Stimulated activated effector memory CD8-positive, alpha-beta T cell treated with anti-CD3 and anti-CD28 coated beads, Interleukin-12 subunit alpha, Interleukin-12 subunit beta, amount 100 ng/mL, for 72 hours (primary cell): Measurements from ENCODE around the gene SFT2D2.

Source experiments
- ATAC-seq: fragments of 150-1000 bp; cut with Tn5 transposase; 2 replicates; pipeline ENCODE4 v1.10.0; 2021
- DNase-seq, 2 donors: peaks; one replicate each; pipeline ENCODE4 v3.0.0; 2021 to 2022; ENCODE audit warnings: low spot score in 2 of 2
- H3K27ac Mint-ChIP-seq: one replicate; pipeline ENCODE4 v1.8.0; 2022; ENCODE audit warnings: mild to moderate bottlenecking, mixed read lengths
- H3K36me3 Mint-ChIP-seq: one replicate; pipeline ENCODE4 v1.8.0; 2022; ENCODE audit warnings: mild to moderate bottlenecking, mixed read lengths
- H3K4me1 Mint-ChIP-seq: one replicate; pipeline ENCODE4 v1.8.0; 2022; ENCODE audit warnings: mixed read lengths
- H3K4me3 Mint-ChIP-seq: one replicate; pipeline ENCODE4 v1.8.0; 2022; ENCODE audit warnings: mild to moderate bottlenecking, mixed read lengths
- H3K9me3 Mint-ChIP-seq: one replicate; pipeline ENCODE4 v1.8.0; 2022; ENCODE audit warnings: mixed read lengths

The SFT2D2 gene

DNA sequence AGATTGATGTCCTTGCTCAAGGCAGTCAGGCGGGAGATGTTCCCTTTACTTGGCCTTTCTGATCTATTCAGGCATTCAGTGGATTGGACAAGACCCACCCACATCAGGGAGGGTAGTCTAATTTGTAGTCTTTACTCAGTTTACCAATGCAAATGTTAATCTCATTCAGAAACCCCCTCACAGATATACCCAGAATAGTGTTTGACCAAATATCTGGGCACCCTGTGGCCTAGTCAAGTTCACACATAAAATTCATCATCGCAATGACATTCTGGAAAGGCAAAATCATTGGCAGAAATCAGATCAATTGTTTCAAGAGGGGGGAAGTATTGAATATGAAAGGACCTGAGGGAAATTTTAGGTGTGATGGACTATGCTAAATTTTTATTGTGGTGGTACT is 12.5 kb upstream of the SFT2D2 start:
- no peaks in the 10 kb centered on the region for H3K4me1 Mint-ChIP-seq
- H3K27ac Mint-ChIP-seq: no peak overlapping the region
- DNase-seq (no peak), ATAC-seq (no peak)
- H3K36me3 Mint-ChIP-seq: no peaks in the 10 kb centered on the region
- no peak overlapping the region for H3K4me3 Mint-ChIP-seq
- H3K9me3 Mint-ChIP-seq: peaks cover 10% of the 10 kb centered on the region

DNA sequence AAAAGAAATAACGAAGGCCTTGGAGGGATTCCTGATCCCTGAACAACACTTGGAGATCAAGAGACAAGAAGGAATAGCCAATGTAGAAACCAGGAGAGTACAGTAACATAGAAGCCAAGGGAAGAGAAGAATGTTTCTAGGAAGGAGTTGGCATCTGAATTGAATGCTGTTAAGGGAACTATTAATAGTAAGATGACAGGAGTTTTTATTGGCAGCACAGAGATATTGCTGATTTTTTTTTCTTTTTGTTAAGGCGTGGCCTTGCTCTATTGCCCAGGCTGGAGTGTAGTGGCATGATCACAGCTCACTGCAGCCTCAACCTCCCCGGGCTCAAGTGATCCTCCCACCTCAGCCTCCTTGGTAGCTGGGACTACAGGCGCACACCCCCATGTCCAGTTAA is 9.6 kb upstream of the SFT2D2 start:
- DNase-seq: no peak
- no peak for ATAC-seq
- no peak overlapping the region for H3K4me3 Mint-ChIP-seq
- H3K4me1 Mint-ChIP-seq: no peaks in the 10 kb centered on the region
- H3K27ac Mint-ChIP-seq: no peak overlapping the region
- peaks cover 10% of the 10 kb centered on the region for H3K9me3 Mint-ChIP-seq
- no peaks in the 10 kb centered on the region for H3K36me3 Mint-ChIP-seq

DNA sequence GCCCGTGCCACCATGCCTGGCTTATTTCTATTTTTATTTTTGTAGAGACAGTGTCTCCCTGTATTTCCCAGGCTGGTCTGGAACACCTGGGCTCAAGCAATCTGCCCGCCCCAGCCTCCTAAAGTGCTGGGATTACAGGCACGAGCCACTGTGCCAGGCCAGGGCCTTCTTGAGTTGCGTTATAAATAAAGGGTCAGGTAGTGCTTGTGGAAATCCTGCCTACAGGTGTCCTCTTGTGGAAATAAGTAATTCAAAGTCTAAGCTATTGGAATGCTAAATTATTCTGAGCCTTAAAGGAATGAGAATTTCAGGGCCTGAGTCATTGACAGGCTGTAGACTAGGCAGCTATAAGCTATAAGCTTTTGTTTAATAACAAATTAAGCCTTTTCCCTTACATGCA is 8.1 kb upstream of the SFT2D2 start:
- Mint-ChIP-seq H3K27ac (no peak overlapping the region), H3K4me3 (no peak overlapping the region)

DNA sequence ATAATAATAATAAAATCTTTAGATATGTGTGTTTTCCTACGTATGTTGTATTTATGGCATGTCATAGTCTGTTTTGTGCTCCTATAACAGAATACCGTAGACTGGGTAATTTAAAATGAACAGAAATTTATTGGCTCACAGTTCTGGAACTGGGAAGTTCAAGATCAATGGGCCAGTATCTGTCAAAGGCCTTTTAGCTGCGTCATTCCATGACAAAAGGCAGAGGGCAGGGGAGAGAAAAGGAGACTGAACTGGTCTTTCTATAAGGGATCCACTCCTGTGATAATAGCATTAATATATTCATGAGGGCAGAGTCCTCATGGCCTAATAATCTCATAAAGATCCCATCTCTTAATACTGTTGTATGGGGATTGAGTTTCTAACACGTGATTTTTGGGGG is 7.1 kb upstream of the SFT2D2 start:
- Mint-ChIP-seq H3K27ac (no peak overlapping the region), H3K36me3 (no peaks in the 10 kb centered on the region), H3K4me3 (no peak overlapping the region), H3K4me1 (no peaks in the 10 kb centered on the region), H3K9me3 (no peaks in the 10 kb centered on the region)
- ATAC-seq (no peak), DNase-seq (no peak)

More for the DNA sequence above, 8.1 kb upstream of the SFT2D2 start:
- ATAC-seq (no peak), DNase-seq (no peak)
- H3K9me3 Mint-ChIP-seq: peaks cover 5% of the 10 kb centered on the region
- H3K4me1 Mint-ChIP-seq: no peaks in the 10 kb centered on the region
- H3K36me3 Mint-ChIP-seq: no peaks in the 10 kb centered on the region

DNA sequence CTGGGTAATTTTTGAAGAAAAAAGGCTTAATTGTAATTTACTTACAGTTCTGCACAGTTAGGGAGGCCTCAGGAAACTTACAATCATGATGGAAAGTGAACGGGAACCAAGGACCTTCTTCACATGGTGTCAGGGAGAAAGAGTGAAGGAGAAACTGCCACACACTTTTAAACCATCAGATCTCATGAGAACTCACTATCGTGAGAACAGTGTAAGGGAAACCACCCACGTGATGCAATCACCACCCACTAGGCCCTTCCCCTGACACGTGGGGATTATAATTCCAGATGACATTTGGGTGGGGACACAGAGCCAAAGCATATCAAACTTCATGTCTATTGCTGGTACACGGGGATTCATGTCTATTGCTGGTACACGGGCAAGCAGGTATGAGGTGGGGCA is 5.3 kb upstream of the SFT2D2 start:
- Mint-ChIP-seq H3K36me3 (no peaks in the 10 kb centered on the region), H3K4me1 (peaks cover 9% of the 10 kb centered on the region), H3K9me3 (no peaks in the 10 kb centered on the region), H3K27ac (peak overlapping the region; percentile 32), H3K4me3 (no peak overlapping the region)
- no peak for DNase-seq
- ATAC-seq: no peak

DNA sequence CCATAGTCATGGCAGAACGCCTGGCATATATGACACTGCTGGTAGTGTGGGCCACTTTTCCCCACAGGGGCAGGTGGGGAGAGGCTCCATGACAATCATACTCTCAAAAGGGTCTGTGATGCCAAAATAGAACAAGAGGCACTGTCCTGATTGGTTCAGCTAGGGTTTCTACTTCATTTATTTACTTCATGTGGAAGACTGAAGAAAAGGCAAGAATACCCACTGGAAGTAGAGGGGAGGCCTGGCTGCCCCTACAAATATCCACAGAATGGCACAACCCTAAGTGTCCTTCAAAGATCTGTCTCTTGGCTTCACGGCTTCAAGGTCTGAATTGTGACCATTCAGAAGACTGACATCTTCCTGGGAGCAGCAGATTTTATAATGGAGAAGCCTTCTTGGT is 4.5 kb upstream of the SFT2D2 start:
- H3K4me3 Mint-ChIP-seq: no peak overlapping the region
- peaks cover 9% of the 10 kb centered on the region for H3K4me1 Mint-ChIP-seq
- ATAC-seq: no peak
- no peak for DNase-seq
- H3K36me3 Mint-ChIP-seq: no peaks in the 10 kb centered on the region
- H3K9me3 Mint-ChIP-seq: no peaks in the 10 kb centered on the region
- no peak overlapping the region for H3K27ac Mint-ChIP-seq

DNA sequence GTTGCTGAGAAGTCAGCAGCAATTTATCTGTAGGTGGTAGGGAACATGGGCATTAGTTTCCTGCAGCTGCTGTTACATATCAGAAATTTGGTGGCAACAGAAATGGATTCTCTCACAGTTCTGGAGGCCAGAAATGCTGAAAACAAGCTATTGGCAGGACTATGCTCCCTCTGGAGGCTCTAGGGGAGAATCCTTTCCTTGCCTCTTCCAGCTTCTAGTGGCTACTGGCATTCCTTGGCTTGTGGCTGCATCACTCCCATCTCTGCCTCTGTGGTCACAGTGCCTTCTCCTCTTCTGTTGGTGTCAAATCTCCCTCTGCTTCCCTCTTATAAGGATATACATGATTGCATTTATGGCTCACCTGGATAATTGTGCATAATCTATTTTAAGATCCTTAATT is 2.5 kb upstream of the SFT2D2 start:
- Mint-ChIP-seq H3K36me3 (peaks cover 18% of the 10 kb centered on the region), H3K27ac (no peak overlapping the region), H3K4me1 (peaks cover 24% of the 10 kb centered on the region), H3K4me3 (no peak overlapping the region), H3K9me3 (no peaks in the 10 kb centered on the region)
- ATAC-seq (no peak), DNase-seq (peak in 1 of 2 donors; percentile 34)

DNA sequence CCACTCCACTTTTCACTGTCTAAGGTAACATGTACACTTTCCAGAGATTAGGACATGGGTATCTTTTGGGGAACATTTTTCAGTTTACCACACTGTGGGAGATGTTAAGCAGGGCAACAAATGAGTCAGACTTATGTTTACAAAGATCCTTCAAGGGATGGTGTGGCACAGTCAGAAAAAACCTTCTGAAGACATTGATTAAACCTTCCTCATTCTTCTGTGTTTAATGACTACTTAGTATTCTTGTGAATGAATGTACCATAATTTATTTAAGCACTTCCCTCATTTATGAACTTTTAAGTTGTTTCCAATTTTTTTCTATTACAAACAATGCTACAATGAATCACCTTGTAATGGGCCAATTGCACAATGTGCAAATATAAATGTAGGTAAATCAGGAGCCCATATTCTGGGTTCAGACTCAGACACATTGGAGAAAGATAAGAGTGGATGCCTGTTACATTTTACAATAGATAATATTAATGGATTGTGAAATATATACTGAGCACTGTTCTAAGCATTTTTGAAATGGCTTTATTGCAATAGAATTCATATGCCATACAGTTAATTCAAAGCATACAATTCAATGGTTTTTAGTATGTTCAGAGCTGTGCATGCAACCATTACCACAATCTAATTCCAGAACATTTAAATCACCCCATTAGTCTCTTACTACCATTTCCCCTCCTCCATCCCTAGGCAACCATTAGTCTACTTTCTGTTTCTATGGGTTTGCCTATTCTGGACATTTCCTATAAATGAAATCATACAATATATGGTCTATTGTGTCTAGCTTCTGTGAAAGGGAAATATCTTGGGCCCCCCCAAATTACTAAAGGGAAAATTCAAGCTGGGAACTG is 1.9 kb upstream of the SFT2D2 start:
- DNase-seq (no peak), ATAC-seq (no peak)
- no peak overlapping the region for H3K4me3 Mint-ChIP-seq
- no peak overlapping the region for H3K27ac Mint-ChIP-seq
- no peaks in the 10 kb centered on the region for H3K9me3 Mint-ChIP-seq
- H3K4me1 Mint-ChIP-seq: peaks cover 30% of the 10 kb centered on the region
- peaks cover 20% of the 10 kb centered on the region for H3K36me3 Mint-ChIP-seq

DNA sequence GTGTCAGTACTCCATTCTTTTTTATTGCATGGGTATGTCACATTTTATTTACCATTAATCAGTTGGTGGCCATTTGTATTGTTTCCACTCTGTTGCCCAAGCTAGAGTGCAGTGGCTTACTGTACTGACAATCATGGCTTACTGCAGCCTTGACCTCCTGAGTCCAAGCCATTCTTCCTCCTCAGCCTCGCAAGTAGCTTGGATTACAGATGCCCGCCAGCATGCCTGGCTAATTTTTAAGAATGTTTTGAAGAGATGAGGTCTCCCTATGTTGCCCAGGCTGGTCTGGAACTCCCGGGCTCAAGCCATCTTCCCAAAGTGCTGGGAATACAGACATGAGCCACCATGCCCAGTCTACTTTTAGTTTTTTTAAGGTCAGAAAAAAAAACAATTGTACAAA is 813 bp upstream of the SFT2D2 start:
- Mint-ChIP-seq H3K36me3 (peaks cover 28% of the 10 kb centered on the region), H3K27ac (peak overlapping the region; percentile 89), H3K4me1 (peaks cover 40% of the 10 kb centered on the region), H3K9me3 (no peaks in the 10 kb centered on the region), H3K4me3 (peak overlapping the region; percentile 74)
- DNase-seq (no peak), ATAC-seq (no peak)

DNA sequence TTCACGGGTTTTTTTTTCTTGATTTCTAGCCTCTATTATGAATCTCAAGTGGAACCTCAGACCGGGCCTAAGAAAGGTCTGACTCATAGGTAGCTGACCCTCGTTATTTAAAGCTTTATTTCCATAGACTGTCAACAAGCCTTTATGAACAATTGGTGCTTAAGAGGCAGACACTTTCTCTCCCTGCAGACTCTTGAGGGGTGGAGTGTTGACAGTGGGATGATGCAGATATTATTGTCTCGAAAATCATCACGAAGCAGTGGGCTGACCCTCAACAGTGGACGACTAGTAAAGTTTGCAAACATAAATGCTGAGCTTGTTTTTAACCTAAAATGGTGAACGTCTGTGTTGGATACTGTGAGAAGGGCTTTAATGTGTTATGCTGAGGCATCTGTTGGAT is 1.8 kb downstream of the SFT2D2 start:
- DNase-seq: no peak
- Mint-ChIP-seq H3K4me3 (peak overlapping the region; percentile 74), H3K4me1 (peaks cover 58% of the 10 kb centered on the region), H3K36me3 (peaks cover 49% of the 10 kb centered on the region), H3K27ac (peak overlapping the region; percentile 89), H3K9me3 (no peaks in the 10 kb centered on the region)
- no peak for ATAC-seq

DNA sequence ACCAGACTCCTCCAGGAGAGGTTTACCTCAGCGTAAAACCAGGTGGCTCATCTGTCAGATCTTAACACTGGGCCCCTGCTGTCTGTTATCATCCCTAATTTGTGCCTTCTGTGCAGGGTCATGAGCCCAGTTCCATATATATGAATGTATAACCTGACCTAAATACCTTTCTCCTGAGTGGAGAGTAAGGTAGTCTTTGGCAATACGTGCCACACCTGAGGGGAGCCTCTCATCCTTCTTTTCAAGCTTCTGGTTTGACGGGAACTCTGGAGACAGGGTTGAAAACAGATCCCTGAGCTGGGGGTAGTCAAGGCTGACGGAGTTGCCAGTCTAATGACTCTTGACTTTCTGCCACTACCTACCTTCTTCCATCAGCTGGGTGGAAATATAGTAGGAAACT is 4.1 kb downstream of the SFT2D2 start:
- Mint-ChIP-seq H3K27ac (no peak overlapping the region), H3K9me3 (no peaks in the 10 kb centered on the region), H3K36me3 (peaks cover 72% of the 10 kb centered on the region), H3K4me1 (peaks cover 75% of the 10 kb centered on the region), H3K4me3 (no peak overlapping the region)
- no peak for ATAC-seq
- DNase-seq: no peak

DNA sequence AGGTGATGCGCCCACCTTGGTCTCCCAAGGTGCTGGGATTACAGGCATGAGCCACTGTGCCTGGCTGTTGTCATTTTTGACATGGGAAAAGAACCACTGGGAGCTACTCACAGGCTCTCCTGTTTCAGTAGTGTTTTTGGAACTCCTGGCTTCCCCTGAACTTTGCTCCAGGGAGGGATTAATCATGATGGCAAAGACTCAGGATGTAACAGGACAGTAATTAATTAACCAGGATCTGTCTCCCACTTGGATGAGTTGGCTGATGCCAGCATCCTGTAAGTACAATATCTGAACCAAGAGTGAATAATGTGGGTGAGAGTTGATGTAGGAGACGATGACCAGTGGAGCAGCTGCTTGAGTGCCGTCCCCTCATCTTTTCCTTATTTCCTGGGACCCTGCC is 4.9 kb downstream of the SFT2D2 start:
- H3K4me1 Mint-ChIP-seq: peaks cover 78% of the 10 kb centered on the region
- no peak overlapping the region for H3K27ac Mint-ChIP-seq
- H3K4me3 Mint-ChIP-seq: no peak overlapping the region
- peaks cover 80% of the 10 kb centered on the region for H3K36me3 Mint-ChIP-seq
- no peaks in the 10 kb centered on the region for H3K9me3 Mint-ChIP-seq
- no peak for ATAC-seq
- DNase-seq: no peak

DNA sequence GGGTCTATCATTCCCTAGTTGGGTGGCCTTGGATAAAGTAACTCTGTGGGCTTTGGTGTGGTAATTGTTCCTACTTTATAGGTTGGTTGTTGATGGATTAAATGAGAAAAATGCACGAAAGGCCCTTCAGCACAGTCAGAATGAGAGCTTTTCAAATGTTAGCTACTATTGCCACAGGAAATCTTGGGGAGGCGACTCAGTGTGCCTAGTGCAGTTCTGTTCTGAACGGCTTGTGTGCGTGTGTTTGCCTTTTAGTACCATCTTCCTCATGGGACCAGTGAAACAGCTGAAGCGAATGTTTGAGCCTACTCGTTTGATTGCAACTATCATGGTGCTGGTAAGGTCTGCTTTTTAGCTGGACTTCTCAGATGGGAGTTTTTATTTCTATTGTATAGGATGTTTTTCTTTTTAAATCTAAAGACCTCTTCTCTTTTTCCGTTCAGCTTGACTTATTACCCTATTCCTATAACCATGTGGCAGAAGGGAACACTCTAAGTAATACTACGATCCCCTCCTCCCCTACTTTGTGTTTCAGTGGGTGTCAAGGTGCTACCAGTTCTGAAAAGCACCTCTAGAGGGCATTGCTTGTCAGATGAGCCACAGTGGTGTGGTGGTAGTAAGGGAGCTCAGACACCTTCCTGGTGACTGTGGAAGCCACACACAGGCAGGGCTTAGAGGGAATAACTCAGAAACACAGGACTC is 9.2 kb downstream of the SFT2D2 start:
- ATAC-seq: peak; percentile 82
- Mint-ChIP-seq H3K4me1 (peaks cover 71% of the 10 kb centered on the region), H3K4me3 (peak overlapping the region; percentile 30), H3K27ac (no peak overlapping the region), H3K36me3 (peaks cover 94% of the 10 kb centered on the region), H3K9me3 (no peaks in the 10 kb centered on the region)
- peak in 1 of 2 donors; percentile 65 for DNase-seq

DNA sequence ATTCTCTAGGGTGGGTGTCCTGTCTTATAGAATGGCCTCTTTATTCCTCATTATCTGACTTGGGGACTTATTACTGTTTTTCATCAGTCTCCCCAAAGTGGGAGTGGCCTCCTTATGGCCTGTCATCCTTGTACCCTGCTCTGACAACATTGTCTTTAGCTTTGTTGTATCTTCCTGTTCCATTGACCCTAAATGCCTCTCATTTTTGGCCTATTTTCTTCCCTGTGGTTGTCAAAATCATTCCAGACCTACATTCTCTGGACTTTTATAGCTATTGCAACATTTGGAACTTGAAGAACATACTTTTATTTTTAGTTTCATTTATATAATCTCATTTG is 9.7 kb downstream of the SFT2D2 start:
- DNase-seq (no peak), ATAC-seq (peak; percentile 3)
- peaks cover 70% of the 10 kb centered on the region for H3K4me1 Mint-ChIP-seq
- H3K4me3 Mint-ChIP-seq: peak overlapping the region; percentile 30
- peaks cover 97% of the 10 kb centered on the region for H3K36me3 Mint-ChIP-seq
- H3K9me3 Mint-ChIP-seq: no peaks in the 10 kb centered on the region
- H3K27ac Mint-ChIP-seq: no peak overlapping the region

DNA sequence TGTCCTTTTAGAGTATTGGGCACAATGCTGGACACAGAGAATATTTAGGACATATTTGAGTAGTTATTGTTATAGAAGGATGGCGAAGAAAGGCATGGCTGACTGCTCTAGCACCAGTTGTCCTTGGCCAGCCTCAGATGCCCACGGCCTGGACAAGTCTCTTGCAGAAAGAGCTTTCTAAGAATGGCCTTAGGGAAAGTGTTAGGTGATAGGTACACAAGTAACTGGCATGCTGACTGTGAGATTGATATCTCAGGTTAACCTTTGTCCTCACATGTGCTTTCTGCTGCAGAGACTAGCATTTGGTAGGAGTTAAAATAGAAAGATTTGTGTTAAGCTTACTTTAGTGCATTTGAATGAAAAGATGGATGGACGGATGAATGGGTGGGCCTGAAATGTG is 10.1 kb downstream of the SFT2D2 start:
- Mint-ChIP-seq H3K9me3 (no peaks in the 10 kb centered on the region), H3K36me3 (peaks cover 97% of the 10 kb centered on the region), H3K4me1 (peaks cover 66% of the 10 kb centered on the region), H3K4me3 (no peak overlapping the region), H3K27ac (peak overlapping the region; percentile 2)
- DNase-seq: no peak
- no peak for ATAC-seq
